AG09309 (cell line): ENCODE data around the gene MUC13.

Source experiments
- DNase-seq: peaks from one replicate; pipeline ENCODE4 v3.0.0-alpha.2; 2010; ENCODE audit warnings: low read depth
- H3K4me3 ChIP-seq: 2 replicates; pipeline ENCODE4 v1.5.1; 2011; ENCODE audit warnings: mild to moderate bottlenecking, low read depth, low read length, moderate library complexity; ENCODE audit not compliant: control insufficient read depth
- TF ChIP-seq, protein P1 (sequence below): IDR thresholded peaks from 2 replicates; pipeline ENCODE4 v1.5.1; 2011; ENCODE audit warnings: mild to moderate bottlenecking, low read depth, low read length, inconsistent platforms; ENCODE audit not compliant: insufficient read depth, control insufficient read depth; ENCODE audit errors: missing control alignments

The MUC13 gene

GRCh38 chr3:124907957-124908356 is 26.6 kb downstream of the MUC13 start:
- TF ChIP-seq, protein P1, sequence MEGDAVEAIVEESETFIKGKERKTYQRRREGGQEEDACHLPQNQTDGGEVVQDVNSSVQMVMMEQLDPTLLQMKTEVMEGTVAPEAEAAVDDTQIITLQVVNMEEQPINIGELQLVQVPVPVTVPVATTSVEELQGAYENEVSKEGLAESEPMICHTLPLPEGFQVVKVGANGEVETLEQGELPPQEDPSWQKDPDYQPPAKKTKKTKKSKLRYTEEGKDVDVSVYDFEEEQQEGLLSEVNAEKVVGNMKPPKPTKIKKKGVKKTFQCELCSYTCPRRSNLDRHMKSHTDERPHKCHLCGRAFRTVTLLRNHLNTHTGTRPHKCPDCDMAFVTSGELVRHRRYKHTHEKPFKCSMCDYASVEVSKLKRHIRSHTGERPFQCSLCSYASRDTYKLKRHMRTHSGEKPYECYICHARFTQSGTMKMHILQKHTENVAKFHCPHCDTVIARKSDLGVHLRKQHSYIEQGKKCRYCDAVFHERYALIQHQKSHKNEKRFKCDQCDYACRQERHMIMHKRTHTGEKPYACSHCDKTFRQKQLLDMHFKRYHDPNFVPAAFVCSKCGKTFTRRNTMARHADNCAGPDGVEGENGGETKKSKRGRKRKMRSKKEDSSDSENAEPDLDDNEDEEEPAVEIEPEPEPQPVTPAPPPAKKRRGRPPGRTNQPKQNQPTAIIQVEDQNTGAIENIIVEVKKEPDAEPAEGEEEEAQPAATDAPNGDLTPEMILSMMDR = no peak
- no peak for DNase-seq
- H3K4me3 ChIP-seq = no peak overlapping the region

- H3K4me3 ChIP-seq = no peak overlapping the region
- TF ChIP-seq, protein P1 = no peak
- DNase-seq = no peak
Observed at GRCh38 chr3:124904835-124905492, 29.6 kb downstream of the MUC13 start.

DNA sequence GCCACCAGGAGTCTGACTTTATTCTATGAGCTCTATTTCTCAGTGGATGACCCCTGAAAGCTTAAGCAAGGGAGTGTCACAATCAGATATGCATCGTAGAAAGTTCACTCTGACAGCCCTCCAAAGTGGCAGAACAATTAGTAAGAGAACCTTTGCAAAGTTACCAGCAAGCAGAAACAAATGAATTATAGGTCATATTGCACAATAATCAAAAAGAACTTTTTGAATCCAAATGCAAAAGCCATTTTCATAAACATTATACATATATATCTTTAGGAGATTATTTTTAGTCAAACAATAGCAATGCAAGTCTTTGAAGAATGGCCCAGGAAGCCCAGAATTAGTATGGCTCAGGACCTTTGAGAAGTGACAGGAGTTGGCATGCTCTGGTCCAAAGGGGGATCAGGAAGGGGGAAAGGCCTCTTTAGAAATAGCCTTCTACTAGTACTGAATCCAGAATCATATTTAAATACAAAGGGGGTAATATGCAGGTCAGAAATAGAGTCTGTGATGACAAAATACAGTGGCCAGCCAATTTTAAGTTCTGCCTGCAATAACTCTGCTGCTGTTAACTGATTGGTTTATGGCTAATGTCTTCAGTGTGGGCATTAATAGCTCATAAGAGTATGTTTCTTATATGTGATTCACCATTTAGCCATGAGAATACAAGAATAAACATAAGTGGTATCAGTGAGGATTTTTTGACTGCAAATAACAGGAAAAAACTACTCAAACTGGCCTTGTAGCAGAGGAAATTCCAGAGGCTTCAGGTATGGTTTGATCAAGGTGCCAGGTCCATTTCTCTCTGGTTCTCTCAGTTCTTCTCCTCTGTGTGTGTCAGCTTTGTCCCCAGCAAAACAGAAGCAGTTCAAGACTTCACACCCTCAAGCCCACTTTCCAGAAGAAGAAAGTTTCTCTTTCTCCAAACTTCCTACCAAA is 30.4 kb downstream of the MUC13 start:
- TF ChIP-seq, protein P1 = no peak
- no peak for DNase-seq
- no peak overlapping the region for H3K4me3 ChIP-seq

- no peak overlapping the region for H3K4me3 ChIP-seq
- DNase-seq = no peak
- TF ChIP-seq, protein P1 = no peak
Observed at GRCh38 chr3:124896824-124897526, 37.6 kb downstream of the MUC13 start.

GRCh38 chr3:124895756-124896155 is 38.8 kb downstream of the MUC13 start:
- TF ChIP-seq, protein P1 = no peak
- no peak overlapping the region for H3K4me3 ChIP-seq
- DNase-seq = no peak

DNA sequence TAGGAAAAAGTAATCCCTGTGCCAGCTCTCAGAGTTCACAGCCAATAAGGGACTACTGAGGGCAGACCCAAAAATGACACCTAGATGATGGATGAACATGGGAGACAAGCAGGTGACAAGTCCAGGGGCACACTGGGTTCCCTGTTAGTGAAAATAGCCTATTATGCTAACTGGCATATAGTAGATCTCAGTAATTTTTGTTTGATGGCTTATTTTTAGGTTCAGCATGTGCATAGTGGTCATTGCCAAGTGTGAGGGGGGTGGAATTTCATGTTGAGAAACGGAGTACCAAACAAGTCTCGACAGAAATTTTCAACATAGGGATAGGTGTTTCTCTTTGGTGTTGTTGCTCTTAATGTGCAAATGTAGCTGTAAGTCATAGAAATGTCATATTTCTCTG is 41.0 kb downstream of the MUC13 start:
- H3K4me3 ChIP-seq = no peak overlapping the region
- DNase-seq = no peak
- TF ChIP-seq, protein P1 = no peak
